GM04503 (cell line): ENCODE results near the gene CABCOCO1.
"Not testable (repeated sequence)": the region's sequence is repeated elsewhere in the genome, so short reads cannot be mapped to it uniquely, and the experiment has no call there.

Experiments
- DNase-seq: peaks from one replicate; pipeline ENCODE4 v3.0.0-alpha.2; 2012; ENCODE audit warnings: low read depth

CABCOCO1 gene

GRCh38 chr10:61642676-61643075 lies 20.1 kb upstream of the CABCOCO1 start:
- peak; percentile 61 for DNase-seq

DNA sequence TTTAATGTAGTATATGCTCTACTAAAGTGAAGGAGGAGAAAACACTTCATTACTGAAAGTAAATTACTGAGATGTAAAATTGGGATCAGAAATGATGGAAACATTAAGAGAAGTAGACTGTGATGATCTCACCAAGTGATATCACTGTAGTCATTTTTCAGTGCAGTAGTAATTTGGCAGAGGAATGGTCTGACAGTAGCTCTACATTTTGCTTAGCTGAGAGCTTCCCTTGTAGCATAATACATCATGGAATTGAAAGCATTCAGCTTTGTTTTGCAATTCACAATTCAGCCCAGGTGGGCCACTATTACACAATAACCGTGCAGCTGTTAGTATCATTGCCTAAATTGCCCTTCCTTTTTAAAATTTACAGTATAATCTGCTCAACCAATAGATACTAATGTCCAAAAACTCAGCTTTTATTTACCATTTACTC lies 19.4 kb upstream of the CABCOCO1 start:
- DNase-seq = peak; percentile 49

- DNase-seq = no peak
These were observed 9.0 kb upstream of the CABCOCO1 start for GRCh38 chr10:61653699-61654098.

DNA sequence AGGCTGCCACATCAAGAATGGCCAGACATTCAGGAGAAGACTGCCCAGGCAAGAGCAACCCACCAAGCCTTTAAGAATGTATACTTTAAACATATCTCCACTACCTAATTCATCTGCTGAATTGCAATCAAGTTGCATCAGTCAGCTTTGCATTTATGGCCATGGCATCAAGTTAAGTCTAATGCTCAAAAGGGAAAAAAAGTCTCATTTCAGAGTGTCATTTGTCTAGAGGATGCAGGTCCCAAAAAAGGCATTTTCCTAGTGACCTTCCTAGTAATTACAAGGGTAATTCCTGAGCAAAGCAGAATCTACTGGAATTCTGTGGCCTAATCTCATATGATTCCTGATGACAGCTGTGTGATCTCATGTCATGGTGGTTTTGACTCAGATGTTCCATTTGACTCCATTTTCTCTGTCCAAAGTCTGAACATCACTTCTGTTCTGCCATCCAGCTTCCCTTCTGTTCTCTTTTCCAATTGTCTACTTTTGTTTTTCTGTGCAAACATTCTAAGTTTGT lies 7.3 kb upstream of the CABCOCO1 start:
- no peak for DNase-seq

DNA sequence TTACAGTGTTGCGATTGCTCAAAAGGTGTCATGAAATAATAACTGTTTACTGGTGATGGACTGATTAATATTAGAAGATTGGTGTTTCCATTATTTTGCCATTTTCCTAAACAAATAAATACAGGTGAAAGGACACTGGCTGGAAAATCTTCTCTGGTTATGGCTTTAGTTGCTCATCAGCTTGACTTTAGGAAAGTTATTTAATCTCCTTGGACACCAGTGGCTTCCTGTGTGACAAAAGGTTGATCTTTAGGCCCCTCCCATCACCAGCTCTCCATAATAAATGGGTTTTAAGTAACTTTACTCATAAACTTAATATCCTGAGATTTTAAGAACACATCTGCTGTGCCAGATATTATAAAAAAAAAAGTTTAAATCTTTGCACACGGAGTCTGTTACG lies 737 bp downstream of the CABCOCO1 start:
- no peak for DNase-seq

DNA sequence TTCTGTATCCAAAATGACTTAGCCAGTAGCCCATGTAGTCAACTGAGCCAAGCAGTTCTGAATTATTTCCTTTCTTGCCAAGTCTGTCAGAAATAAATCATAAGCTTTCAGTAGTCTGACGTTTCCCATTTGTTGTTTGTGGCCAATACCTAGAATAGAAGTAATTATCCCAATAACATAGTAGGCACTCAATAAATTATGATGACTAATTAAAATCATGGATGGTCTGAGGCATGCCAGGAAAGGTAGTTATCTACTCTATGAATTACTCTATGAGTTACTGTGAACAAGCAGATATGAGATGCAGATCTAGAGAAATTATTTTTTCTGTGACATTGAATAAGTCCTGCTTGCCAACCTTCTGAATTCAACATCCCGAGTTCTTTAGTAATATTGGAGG lies 2.3 kb downstream of the CABCOCO1 start:
- DNase-seq = no peak

DNA sequence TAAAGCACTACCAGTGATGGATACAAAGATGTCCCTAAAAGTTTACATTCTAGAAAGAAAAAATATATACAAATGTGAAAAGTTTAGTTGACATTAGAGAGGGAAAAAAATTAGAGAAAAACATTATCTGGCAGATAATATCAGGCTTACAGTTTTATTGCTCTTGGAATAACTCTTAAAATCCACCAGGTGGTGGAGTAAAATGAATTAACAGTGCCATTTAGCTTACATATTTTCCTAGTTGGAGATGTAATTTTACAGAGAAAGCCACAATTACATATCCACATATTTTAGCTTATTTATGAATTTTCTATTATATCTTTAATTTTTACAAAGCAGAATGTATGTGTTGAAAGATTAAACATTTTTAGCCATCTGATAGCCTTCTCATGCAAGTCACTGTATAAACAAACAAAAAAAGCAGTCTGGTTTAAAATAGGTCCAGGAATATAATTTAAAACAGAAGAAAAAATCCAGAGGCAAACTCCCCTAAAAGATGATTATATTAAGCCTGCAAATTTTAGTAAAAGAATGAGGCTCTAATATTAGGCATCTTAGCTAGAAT lies 6.5 kb downstream of the CABCOCO1 start:
- DNase-seq = no peak

GRCh38 chr10:61669849-61670248 lies 7.1 kb downstream of the CABCOCO1 start:
- no peak for DNase-seq

DNA sequence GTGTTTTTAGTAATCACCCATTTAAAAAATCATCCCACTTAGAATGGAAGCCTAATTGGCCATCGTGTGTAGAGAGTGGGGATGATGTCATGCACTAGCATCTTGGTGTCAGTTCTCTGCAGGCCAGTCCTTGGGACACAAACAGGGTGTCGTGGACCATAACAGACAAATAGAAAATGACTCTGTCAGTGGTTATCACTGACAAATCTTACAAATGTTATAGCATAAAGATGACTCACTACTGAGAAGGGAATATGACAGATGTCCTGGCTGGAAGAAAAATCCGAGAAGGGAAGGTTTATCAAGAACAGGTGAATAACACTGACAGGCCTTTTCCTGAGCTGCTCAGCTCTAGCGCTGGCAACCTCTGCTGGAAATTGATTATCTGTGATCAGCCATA lies 10.6 kb downstream of the CABCOCO1 start:
- DNase-seq = no peak

DNA sequence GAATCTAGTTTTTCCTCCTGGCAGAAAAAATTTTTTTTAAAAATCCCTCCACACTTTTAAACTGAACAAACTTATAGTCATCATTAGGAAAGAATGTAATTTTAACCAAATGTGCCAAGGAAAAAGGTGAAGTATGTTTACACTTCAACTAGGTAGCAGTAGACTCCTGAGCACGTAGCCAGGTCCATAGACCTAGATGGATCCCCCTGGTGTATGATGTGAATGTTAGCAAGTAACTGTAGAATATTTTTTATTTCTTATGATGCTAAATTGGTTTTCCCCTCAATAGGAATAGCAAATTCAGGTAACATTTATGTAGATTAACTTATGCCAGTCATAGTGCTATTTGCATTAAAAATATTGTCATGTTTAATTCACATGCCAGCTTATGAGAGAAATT lies 19.6 kb downstream of the CABCOCO1 start:
- no peak for DNase-seq

DNA sequence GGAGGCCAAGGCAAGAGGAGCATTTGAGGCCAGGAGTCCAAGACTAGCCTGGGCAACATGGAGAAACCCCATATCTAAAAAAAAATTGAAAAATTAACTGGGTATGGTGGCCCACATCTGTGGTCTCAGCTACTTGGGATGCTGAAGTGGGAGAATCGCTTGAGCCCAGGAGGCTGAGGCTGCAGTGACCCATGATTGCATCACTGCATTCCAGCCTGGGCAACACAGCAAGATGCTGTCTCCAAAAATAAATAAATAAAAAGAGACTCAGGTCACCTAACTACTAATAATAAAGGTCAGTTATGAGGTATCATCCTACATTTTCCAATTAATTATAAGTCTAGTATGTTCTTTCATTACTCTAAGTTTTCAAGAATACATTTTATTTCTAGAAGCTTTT lies 20.6 kb downstream of the CABCOCO1 start:
- DNase-seq = no peak

DNA sequence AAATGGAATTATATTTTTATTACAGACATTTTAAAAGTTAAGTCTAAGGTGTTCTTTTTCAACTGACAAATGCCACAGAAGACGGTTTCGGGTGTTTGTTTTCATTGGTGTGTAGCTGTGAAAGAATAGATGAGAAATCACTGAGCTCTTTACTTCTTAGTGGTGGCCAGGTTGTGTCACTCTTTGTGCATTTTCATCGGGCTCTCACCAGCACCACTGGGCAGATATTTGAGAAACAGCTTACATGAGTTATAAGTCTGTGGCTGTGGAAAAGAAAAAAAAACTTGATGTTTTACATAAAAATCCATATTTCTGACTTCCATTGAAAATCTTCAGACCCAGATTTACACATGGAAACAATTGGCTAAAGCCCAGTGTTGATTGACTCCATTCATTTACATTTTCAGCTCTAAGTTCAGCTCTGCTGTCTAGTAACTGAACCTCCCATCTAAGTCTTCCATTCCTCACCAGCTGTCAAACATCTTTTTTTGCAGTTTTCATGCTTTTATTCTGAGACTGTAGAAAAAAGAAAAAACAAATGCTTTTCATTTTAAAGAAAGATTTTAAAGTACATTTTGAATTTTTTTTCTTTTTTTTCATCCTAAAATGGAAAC lies 22.3 kb downstream of the CABCOCO1 start:
- no peak for DNase-seq

GRCh38 chr10:61688551-61689308 lies 26.0 kb downstream of the CABCOCO1 start:
- DNase-seq = no peak

- not testable (repeated sequence) for DNase-seq
These were observed 28.9 kb downstream of the CABCOCO1 start for GRCh38 chr10:61691667-61692066.

GRCh38 chr10:61692447-61693010 lies 29.8 kb downstream of the CABCOCO1 start:
- no peak for DNase-seq

- no peak for DNase-seq
These were observed 36.4 kb downstream of the CABCOCO1 start for GRCh38 chr10:61698968-61699655.

- DNase-seq = no peak
These were observed 38.5 kb downstream of the CABCOCO1 start for GRCh38 chr10:61701055-61701705.

- no peak for DNase-seq
These were observed 39.0 kb downstream of the CABCOCO1 start for GRCh38 chr10:61701706-61702105.

DNA sequence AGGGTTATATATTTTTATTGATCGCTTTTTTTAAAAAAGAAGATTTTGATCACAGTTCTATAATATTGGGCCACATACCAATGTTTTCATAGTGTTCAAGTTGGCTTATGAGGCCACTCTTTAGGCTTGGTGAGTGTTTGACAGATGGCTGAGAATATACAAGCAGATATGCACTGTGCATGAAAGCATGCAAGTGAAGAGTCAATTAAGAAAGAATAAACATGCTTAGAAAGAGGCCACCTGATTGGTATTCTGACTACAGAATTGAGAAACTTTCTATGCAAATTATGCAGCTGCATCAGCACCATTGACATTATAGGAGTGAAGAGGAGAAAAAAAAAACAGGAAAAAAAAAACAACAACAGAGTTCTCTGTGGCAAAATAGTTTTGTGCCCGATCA lies 39.9 kb downstream of the CABCOCO1 start:
- no peak for DNase-seq

- no peak for DNase-seq
These were observed 42.4 kb downstream of the CABCOCO1 start for GRCh38 chr10:61705022-61705613.

DNA sequence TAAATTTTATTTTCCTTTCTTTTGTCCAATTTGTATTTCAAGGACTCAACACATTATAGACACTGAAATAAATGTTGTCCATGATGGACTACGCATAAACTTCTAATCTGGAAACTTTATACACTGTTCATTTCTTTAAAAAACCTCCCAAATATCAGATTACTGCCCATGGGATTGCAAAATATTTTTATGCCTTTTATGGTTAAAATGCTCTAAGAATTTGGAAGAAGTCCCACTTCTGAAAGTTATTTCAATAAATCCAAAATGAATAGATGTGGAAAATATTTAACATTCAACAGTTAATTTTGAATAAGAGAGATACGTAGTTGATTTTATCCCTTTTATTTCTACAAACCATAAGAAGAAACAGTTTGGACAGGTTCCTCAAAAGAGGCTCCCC lies 46.1 kb downstream of the CABCOCO1 start:
- DNase-seq = no peak
